ENCODE results near the gene NOP14.

DNA sequence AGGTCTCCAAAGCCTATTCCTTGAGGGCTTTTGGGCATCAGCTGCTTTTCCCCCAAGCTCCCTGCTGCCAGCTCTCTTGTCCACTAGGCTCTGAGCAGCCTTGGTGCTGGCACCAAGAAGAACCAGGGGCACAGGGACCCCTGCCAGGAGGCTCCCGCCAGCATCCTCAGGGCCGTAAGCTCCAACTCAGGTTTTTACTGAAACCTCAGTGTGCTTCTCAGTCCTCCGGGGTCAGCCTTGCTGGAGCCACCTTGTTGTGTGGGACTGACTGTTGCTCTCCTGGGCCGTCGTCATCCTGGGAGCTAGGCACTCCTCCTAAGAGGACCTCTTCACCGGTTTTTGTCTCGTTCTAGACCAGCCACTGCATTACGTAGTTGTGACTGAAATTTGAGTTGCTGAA is 38.9 kb downstream of the NOP14 start:
- TF ChIP-seq, protein P1, sequence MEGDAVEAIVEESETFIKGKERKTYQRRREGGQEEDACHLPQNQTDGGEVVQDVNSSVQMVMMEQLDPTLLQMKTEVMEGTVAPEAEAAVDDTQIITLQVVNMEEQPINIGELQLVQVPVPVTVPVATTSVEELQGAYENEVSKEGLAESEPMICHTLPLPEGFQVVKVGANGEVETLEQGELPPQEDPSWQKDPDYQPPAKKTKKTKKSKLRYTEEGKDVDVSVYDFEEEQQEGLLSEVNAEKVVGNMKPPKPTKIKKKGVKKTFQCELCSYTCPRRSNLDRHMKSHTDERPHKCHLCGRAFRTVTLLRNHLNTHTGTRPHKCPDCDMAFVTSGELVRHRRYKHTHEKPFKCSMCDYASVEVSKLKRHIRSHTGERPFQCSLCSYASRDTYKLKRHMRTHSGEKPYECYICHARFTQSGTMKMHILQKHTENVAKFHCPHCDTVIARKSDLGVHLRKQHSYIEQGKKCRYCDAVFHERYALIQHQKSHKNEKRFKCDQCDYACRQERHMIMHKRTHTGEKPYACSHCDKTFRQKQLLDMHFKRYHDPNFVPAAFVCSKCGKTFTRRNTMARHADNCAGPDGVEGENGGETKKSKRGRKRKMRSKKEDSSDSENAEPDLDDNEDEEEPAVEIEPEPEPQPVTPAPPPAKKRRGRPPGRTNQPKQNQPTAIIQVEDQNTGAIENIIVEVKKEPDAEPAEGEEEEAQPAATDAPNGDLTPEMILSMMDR (IDR thresholded peaks at IDR 0.05), result no peak
- no peak for TF ChIP-seq POLR2A (IDR thresholded peaks at IDR 0.05)
- TF ChIP-seq EP300 (IDR thresholded peaks at IDR 0.05), result no peak

Data from tibial nerve (tissue), 4 donors.